ENCODE measurements around the gene UFC1. TPM values are rescaled to one million over a fixed set of nuclear protein-coding genes. Genes with fewer than 3 reads are reported as not detected.

Gene UFC1
- total and polyA plus RNA-seq, 2 donors from 2014 or later = 96.9 to 175 TPM

DNA sequence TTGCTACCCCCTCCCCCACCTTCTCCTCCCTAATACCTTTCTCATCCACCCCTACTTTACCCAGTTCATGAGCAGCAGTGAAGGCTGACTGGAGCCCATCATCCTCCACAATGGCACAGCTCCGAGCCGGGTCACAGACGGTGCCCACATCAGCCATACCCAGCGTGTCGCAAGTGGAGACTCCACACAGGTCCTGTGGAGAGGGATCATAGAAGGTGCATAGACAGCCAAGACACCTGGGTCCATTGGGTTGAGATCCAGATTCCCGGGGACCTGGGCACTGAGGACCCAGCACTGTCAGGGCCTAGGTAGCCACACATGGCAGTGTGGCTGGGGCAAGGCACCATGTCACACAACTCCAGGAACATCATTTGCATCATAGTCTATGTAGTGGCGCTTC lies 42.3 kb downstream of the UFC1 start:
- intact Hi-C loops (cut with DNase I) = no loop called here
- FAIRE-seq (no peak), DNase-seq (no peak)
- H3K4me1 ChIP-seq (ENCODE audit: control insufficient read depth in 2 of 3, insufficient read depth in 2 of 3, low read depth in 1 of 3, low read length in 3 of 3) = peaks cover 0 to 23% (median 19%) of the 10 kb centered on the region in 3 donors
- no peaks in the 10 kb centered on the region for H3K9me3 ChIP-seq (ENCODE audit: control insufficient read depth in 2 of 3, insufficient read depth in 1 of 3, low read length in 3 of 3)
- no peak overlapping the region for H3K27ac ChIP-seq (ENCODE audit: low read depth in 2 of 2, low read length in 2 of 2)
- TF ChIP-seq, protein P1, sequence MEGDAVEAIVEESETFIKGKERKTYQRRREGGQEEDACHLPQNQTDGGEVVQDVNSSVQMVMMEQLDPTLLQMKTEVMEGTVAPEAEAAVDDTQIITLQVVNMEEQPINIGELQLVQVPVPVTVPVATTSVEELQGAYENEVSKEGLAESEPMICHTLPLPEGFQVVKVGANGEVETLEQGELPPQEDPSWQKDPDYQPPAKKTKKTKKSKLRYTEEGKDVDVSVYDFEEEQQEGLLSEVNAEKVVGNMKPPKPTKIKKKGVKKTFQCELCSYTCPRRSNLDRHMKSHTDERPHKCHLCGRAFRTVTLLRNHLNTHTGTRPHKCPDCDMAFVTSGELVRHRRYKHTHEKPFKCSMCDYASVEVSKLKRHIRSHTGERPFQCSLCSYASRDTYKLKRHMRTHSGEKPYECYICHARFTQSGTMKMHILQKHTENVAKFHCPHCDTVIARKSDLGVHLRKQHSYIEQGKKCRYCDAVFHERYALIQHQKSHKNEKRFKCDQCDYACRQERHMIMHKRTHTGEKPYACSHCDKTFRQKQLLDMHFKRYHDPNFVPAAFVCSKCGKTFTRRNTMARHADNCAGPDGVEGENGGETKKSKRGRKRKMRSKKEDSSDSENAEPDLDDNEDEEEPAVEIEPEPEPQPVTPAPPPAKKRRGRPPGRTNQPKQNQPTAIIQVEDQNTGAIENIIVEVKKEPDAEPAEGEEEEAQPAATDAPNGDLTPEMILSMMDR (IDR thresholded peaks at IDR 0.05; ENCODE audit: borderline replicate concordance, extremely low read depth, insufficient read depth) = no peak
- H3K27me3 ChIP-seq (ENCODE audit: control insufficient read depth, insufficient read depth, low read length) = no peaks in the 10 kb centered on the region
- H3K36me3 ChIP-seq (ENCODE audit: control insufficient read depth in 2 of 3, insufficient read depth in 3 of 3, low read length in 3 of 3) = peaks cover 0 to 4% (median 0%) of the 10 kb centered on the region in 3 donors
- H3K4me3 ChIP-seq (ENCODE audit: low read length in 3 of 3) = peak overlapping the region in 1 of 3 donors; percentile 54
- peak overlapping the region in 1 of 3 donors; percentile 21 for H3K9ac ChIP-seq (ENCODE audit: low read length in 3 of 3)

DNA sequence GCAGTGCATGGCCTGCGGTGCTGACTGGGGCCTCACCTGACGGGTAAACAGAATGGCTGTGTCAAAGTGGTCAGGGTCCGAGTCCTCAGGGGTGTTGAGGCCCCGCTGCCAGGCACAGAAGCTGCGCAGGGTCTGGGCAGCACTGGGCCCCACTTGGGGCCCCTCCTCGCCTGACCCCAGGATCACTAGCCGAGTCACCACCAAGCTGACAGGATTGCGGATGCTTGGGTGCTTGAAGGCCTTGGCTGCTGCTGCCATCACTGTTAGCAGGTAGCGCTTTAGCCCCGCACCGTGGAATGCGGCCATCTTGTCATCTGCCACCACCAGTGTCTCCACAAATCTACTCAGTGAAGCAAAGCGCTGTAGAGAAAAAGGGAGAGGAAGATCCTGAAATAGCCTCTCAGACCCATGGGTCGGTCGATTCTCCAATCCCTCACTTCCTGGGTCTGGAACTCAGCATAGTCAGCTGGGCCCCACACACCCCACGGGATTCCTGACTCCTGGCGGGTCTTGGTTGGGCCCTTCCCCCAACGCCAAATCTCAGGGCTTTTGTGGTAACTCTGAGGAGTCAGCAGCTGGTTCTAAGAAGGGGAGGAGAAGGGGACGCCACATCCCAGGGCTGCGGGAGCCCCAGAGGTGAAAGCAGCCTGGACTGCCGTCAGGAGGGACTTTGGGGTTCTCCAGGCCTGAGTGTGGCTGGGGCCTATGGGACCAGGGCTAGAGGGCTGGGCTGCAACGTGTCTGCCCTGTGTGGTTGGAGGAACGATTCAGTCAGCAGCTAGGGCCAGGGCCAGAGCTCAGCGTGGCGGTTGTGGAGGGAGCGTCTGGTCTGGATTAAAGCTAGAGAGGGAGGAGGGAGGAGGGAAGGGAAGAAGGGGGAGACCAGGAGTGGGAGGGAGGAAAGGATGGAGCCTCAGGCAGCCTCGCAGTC lies 43.0 kb downstream of the UFC1 start:
- H3K27me3 ChIP-seq (ENCODE audit: control insufficient read depth, insufficient read depth, low read length) = no peaks in the 10 kb centered on the region
- H3K4me1 ChIP-seq (ENCODE audit: control insufficient read depth in 2 of 3, insufficient read depth in 2 of 3, low read depth in 1 of 3, low read length in 3 of 3) = peaks cover 0 to 27% (median 25%) of the 10 kb centered on the region in 3 donors
- TF ChIP-seq, protein P1 (IDR thresholded peaks at IDR 0.05; ENCODE audit: borderline replicate concordance, extremely low read depth, insufficient read depth) = no peak
- DNase-seq (peak; percentile 35 to 83 (median 71)), FAIRE-seq (no peak)
- peak overlapping the region in 2 of 3 donors; percentile 14 to 54 for H3K4me3 ChIP-seq (ENCODE audit: low read length in 3 of 3)
- H3K27ac ChIP-seq (ENCODE audit: low read depth in 2 of 2, low read length in 2 of 2) = peak overlapping the region; percentile 71 to 85
- intact Hi-C loops (cut with DNase I) = no loop called here
- H3K9me3 ChIP-seq (ENCODE audit: control insufficient read depth in 2 of 3, insufficient read depth in 1 of 3, low read length in 3 of 3) = no peaks in the 10 kb centered on the region
- peak overlapping the region in 1 of 3 donors; percentile 21 for H3K9ac ChIP-seq (ENCODE audit: low read length in 3 of 3)
- peaks cover 0 to 4% (median 0%) of the 10 kb centered on the region in 3 donors for H3K36me3 ChIP-seq (ENCODE audit: control insufficient read depth in 2 of 3, insufficient read depth in 3 of 3, low read length in 3 of 3)

DNA sequence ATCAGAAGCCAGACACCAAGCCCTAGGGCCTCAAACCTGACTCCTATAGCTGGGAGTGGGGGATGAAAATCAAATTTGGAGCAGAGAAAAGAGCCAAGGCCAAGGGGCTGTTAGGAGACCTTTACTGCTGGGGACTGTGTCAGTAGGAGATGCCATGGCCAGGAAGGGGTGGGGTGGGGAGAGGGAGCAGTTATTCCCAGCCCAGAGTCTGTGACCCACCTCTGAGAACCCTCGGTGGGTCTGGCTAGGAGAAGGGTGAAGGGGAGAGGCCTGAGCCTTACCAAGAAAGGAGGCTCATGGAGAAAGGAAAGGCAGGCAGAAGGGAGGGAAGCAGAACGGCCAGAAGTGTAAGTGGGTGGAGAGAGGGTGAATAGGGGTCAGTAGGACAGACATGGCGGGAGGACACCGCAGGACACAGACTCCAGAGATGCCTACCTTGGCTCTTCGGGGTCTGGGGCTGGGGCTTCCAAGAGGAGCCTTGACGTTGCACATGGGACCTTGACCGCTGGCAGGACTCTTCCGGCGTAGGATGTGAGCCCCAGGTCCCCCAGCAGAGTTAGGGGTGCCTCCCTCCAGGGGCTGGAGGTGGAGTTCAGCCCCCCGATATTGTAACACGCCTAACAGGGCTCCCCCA lies 43.9 kb downstream of the UFC1 start:
- peak overlapping the region in 2 of 3 donors; percentile 21 to 65 for H3K9ac ChIP-seq (ENCODE audit: low read length in 3 of 3)
- intact Hi-C loops (cut with DNase I) = no loop called here

More for the DNA sequence above, 43.9 kb downstream of the UFC1 start:
- DNase-seq (no peak), FAIRE-seq (no peak)
- peak overlapping the region; percentile 71 to 85 for H3K27ac ChIP-seq (ENCODE audit: low read depth in 2 of 2, low read length in 2 of 2)
- H3K4me1 ChIP-seq (ENCODE audit: control insufficient read depth in 2 of 3, insufficient read depth in 2 of 3, low read depth in 1 of 3, low read length in 3 of 3) = peaks cover 0 to 27% (median 24%) of the 10 kb centered on the region in 3 donors
- TF ChIP-seq, protein P1 (IDR thresholded peaks at IDR 0.05; ENCODE audit: borderline replicate concordance, extremely low read depth, insufficient read depth) = no peak
- no peaks in the 10 kb centered on the region for H3K9me3 ChIP-seq (ENCODE audit: control insufficient read depth in 2 of 3, insufficient read depth in 1 of 3, low read length in 3 of 3)
- H3K4me3 ChIP-seq (ENCODE audit: low read length in 3 of 3) = peak overlapping the region in 2 of 3 donors; percentile 46 to 54
- H3K36me3 ChIP-seq (ENCODE audit: control insufficient read depth in 2 of 3, insufficient read depth in 3 of 3, low read length in 3 of 3) = peaks cover 0 to 4% (median 0%) of the 10 kb centered on the region in 3 donors
- H3K27me3 ChIP-seq (ENCODE audit: control insufficient read depth, insufficient read depth, low read length) = no peaks in the 10 kb centered on the region
